ENCODE results near the gene CDKN1B.

The CDKN1B gene

DNA sequence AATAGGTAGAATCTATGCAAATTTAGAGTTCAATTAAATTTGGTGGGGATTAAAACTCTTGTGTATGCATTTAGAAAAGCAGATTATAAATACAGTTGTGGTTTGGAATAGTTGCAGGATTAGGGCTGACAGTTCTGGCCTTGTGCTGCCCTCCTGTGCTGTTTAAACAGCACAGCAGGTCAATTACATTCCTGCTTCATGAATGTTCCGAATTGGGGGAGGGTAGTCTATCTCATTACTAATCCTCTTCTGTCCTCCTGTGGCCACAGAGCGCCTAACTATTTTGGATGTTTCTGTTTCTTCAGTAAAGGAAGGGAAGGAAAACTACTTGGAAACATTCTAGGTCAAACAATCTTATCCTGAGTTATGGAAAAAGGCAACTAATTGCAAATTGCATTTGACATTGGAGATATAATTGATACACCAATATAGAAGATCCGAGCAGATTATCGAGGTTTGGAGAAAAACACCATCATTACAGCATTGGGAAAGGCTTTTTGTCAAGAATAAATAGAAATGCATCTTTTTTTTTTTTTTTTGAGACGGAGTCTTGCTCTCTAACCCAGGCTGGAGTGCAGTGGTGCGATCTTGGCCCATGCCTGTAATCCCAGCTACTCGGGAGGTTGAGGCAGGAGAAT is 12.5 kb upstream of the CDKN1B start (continued):
- no peak for TF ChIP-seq GLIS2 (tag by site-specific recombination; IDR thresholded peaks at IDR 0.05)
- TF ChIP-seq ZNF473 (tag by site-specific recombination; IDR thresholded peaks at IDR 0.05) = no peak
- TF ChIP-seq, protein P1, sequence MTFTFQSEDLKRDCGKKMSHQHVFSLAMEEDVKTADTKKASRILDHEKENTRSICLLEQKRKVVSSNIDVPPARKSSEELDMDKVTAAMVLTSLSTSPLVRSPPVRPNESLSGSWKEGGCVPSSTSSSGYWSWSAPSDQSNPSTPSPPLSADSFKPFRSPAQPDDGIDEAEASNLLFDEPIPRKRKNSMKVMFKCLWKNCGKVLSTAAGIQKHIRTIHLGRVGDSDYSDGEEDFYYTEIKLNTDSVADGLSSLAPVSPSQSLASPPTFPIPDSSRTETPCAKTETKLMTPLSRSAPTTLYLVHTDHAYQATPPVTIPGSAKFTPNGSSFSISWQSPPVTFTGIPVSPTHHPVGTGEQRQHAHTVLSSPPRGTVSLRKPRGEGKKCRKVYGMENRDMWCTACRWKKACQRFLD (tag by site-specific recombination; IDR thresholded peaks at IDR 0.05) = no peak
- TF ChIP-seq MYNN (tag by site-specific recombination; IDR thresholded peaks at IDR 0.05; ENCODE audit: borderline replicate concordance) = no peak
- no peak for TF ChIP-seq ZNF785 (tag by site-specific recombination; IDR thresholded peaks at IDR 0.05)
- TF ChIP-seq ZNF174 (tag by site-specific recombination; IDR thresholded peaks at IDR 0.05) = no peak
- TF ChIP-seq, protein P2, sequence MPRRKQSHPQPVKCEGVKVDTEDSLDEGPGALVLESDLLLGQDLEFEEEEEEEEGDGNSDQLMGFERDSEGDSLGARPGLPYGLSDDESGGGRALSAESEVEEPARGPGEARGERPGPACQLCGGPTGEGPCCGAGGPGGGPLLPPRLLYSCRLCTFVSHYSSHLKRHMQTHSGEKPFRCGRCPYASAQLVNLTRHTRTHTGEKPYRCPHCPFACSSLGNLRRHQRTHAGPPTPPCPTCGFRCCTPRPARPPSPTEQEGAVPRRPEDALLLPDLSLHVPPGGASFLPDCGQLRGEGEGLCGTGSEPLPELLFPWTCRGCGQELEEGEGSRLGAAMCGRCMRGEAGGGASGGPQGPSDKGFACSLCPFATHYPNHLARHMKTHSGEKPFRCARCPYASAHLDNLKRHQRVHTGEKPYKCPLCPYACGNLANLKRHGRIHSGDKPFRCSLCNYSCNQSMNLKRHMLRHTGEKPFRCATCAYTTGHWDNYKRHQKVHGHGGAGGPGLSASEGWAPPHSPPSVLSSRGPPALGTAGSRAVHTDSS (tag by site-specific recombination; IDR thresholded peaks at IDR 0.05) = 0 out of 2 replicates have a peak, but pooled peaks have one; percentile 14
- TF ChIP-seq, protein P3, sequence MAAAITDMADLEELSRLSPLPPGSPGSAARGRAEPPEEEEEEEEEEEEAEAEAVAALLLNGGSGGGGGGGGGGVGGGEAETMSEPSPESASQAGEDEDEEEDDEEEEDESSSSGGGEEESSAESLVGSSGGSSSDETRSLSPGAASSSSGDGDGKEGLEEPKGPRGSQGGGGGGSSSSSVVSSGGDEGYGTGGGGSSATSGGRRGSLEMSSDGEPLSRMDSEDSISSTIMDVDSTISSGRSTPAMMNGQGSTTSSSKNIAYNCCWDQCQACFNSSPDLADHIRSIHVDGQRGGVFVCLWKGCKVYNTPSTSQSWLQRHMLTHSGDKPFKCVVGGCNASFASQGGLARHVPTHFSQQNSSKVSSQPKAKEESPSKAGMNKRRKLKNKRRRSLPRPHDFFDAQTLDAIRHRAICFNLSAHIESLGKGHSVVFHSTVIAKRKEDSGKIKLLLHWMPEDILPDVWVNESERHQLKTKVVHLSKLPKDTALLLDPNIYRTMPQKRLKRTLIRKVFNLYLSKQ (tag by site-specific recombination; IDR thresholded peaks at IDR 0.05; ENCODE audit: borderline replicate concordance) = no peak
- TF ChIP-seq ZFP3 (tag by site-specific recombination; IDR thresholded peaks at IDR 0.05; ENCODE audit: low read depth) = no peak
- no peak; the same call in 1 of the 2 replicates for TF ChIP-seq SP3 (tag by site-specific recombination; IDR thresholded peaks at IDR 0.05)
- TF ChIP-seq ZNF10 (tag by site-specific recombination; IDR thresholded peaks at IDR 0.05) = peak; percentile 38; the same call in 1 of the 2 replicates
- no peak for TF ChIP-seq ZNF776 (tag by site-specific recombination; IDR thresholded peaks at IDR 0.05; ENCODE audit: borderline replicate concordance)
- TF ChIP-seq, protein P4, sequence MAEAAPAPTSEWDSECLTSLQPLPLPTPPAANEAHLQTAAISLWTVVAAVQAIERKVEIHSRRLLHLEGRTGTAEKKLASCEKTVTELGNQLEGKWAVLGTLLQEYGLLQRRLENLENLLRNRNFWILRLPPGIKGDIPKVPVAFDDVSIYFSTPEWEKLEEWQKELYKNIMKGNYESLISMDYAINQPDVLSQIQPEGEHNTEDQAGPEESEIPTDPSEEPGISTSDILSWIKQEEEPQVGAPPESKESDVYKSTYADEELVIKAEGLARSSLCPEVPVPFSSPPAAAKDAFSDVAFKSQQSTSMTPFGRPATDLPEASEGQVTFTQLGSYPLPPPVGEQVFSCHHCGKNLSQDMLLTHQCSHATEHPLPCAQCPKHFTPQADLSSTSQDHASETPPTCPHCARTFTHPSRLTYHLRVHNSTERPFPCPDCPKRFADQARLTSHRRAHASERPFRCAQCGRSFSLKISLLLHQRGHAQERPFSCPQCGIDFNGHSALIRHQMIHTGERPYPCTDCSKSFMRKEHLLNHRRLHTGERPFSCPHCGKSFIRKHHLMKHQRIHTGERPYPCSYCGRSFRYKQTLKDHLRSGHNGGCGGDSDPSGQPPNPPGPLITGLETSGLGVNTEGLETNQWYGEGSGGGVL (tag by site-specific recombination; IDR thresholded peaks at IDR 0.05) = no peak
- TF ChIP-seq, protein P5, sequence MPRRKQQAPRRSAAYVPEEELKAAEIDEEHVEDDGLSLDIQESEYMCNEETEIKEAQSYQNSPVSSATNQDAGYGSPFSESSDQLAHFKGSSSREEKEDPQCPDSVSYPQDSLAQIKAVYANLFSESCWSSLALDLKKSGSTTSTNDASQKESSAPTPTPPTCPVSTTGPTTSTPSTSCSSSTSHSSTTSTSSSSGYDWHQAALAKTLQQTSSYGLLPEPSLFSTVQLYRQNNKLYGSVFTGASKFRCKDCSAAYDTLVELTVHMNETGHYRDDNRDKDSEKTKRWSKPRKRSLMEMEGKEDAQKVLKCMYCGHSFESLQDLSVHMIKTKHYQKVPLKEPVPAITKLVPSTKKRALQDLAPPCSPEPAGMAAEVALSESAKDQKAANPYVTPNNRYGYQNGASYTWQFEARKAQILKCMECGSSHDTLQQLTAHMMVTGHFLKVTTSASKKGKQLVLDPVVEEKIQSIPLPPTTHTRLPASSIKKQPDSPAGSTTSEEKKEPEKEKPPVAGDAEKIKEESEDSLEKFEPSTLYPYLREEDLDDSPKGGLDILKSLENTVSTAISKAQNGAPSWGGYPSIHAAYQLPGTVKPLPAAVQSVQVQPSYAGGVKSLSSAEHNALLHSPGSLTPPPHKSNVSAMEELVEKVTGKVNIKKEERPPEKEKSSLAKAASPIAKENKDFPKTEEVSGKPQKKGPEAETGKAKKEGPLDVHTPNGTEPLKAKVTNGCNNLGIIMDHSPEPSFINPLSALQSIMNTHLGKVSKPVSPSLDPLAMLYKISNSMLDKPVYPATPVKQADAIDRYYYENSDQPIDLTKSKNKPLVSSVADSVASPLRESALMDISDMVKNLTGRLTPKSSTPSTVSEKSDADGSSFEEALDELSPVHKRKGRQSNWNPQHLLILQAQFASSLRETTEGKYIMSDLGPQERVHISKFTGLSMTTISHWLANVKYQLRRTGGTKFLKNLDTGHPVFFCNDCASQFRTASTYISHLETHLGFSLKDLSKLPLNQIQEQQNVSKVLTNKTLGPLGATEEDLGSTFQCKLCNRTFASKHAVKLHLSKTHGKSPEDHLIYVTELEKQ (tag by site-specific recombination; IDR thresholded peaks at IDR 0.05; ENCODE audit: borderline replicate concordance) = no peak
- no peak for TF ChIP-seq ZBTB8A (tag by site-specific recombination; IDR thresholded peaks at IDR 0.05)
- TF ChIP-seq ZNF394 (tag by site-specific recombination; IDR thresholded peaks at IDR 0.05; ENCODE audit: borderline replicate concordance) = no peak
- TF ChIP-seq ZNF266 (tag by site-specific recombination; IDR thresholded peaks at IDR 0.05; ENCODE audit: low read depth) = no peak
- 0 out of 2 replicates have a peak, but pooled peaks have one; percentile 26 for TF ChIP-seq ZNF366 (tag by site-specific recombination; conservative IDR thresholded peaks at IDR 0.05)
- TF ChIP-seq ZNF341 (tag by site-specific recombination; IDR thresholded peaks at IDR 0.05; ENCODE audit: low read depth) = no peak
- TF ChIP-seq, protein P6, sequence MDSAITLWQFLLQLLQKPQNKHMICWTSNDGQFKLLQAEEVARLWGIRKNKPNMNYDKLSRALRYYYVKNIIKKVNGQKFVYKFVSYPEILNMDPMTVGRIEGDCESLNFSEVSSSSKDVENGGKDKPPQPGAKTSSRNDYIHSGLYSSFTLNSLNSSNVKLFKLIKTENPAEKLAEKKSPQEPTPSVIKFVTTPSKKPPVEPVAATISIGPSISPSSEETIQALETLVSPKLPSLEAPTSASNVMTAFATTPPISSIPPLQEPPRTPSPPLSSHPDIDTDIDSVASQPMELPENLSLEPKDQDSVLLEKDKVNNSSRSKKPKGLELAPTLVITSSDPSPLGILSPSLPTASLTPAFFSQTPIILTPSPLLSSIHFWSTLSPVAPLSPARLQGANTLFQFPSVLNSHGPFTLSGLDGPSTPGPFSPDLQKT (IDR thresholded peaks at IDR 0.05; ENCODE audit: borderline replicate concordance, low read depth, low read length) = no peak
- TF ChIP-seq YY1 (tag by site-specific recombination; IDR thresholded peaks at IDR 0.05) = no peak
- no peak for TF ChIP-seq ZNF514 (tag by site-specific recombination; IDR thresholded peaks at IDR 0.05)
- TF ChIP-seq ZNF202 (tag by site-specific recombination; IDR thresholded peaks at IDR 0.05; ENCODE audit: borderline replicate concordance) = no peak
- no peak for TF ChIP-seq BCL11A (tag by site-specific recombination; IDR thresholded peaks at IDR 0.05; ENCODE audit: low read depth)
- TF ChIP-seq, protein P7, sequence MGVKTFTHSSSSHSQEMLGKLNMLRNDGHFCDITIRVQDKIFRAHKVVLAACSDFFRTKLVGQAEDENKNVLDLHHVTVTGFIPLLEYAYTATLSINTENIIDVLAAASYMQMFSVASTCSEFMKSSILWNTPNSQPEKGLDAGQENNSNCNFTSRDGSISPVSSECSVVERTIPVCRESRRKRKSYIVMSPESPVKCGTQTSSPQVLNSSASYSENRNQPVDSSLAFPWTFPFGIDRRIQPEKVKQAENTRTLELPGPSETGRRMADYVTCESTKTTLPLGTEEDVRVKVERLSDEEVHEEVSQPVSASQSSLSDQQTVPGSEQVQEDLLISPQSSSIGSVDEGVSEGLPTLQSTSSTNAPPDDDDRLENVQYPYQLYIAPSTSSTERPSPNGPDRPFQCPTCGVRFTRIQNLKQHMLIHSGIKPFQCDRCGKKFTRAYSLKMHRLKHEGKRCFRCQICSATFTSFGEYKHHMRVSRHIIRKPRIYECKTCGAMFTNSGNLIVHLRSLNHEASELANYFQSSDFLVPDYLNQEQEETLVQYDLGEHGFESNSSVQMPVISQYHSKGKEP (tag by site-specific recombination; IDR thresholded peaks at IDR 0.05) = peak; percentile 57; the same call in 1 of the 2 replicates
- TF ChIP-seq MEIS1 (CRISPR knock-in tag; IDR thresholded peaks at IDR 0.05; ENCODE audit: borderline replicate concordance) = no peak
- TF ChIP-seq ZNF37A (tag by site-specific recombination; IDR thresholded peaks at IDR 0.05) = no peak
- no peak for TF ChIP-seq ZNF146 (tag by site-specific recombination; IDR thresholded peaks at IDR 0.05)

Data from HEK293 (cell line).